ENCODE results near the gene HES5.

GRCh38 chr1:2492091-2492490 lies 38.0 kb downstream of the HES5 start:
- TF ChIP-seq CTCF (IDR thresholded peaks at IDR 0.05) = no peak
- TF ChIP-seq POLR2A (IDR thresholded peaks at IDR 0.05) = no peak
